Iris pigment epithelial cell (primary cell): Measurements from ENCODE around the gene CFAP97D1.

Experiments used
- DNase-seq: peaks from one replicate; pipeline ENCODE4 v3.0.0-alpha.2; 2011; ENCODE audit warnings: low read depth

The CFAP97D1 gene

GRCh38 chr17:43799047-43799446 is 18.8 kb downstream of the CFAP97D1 start:
- no peak for DNase-seq

- DNase-seq, result no peak
Observed at GRCh38 chr17:43800736-43801135, 20.5 kb downstream of the CFAP97D1 start.

GRCh38 chr17:43801844-43802243 is 21.6 kb downstream of the CFAP97D1 start:
- DNase-seq, result no peak

GRCh38 chr17:43803758-43804157 is 23.5 kb downstream of the CFAP97D1 start:
- no peak for DNase-seq

- DNase-seq, result no peak
Observed at GRCh38 chr17:43805117-43805516, 24.9 kb downstream of the CFAP97D1 start.

GRCh38 chr17:43808076-43808475 is 27.8 kb downstream of the CFAP97D1 start:
- no peak for DNase-seq

- DNase-seq, result no peak
Observed at GRCh38 chr17:43809121-43809520, 28.9 kb downstream of the CFAP97D1 start.

GRCh38 chr17:43810226-43810715 is 30.0 kb downstream of the CFAP97D1 start:
- no peak for DNase-seq

GRCh38 chr17:43810823-43811222 is 30.6 kb downstream of the CFAP97D1 start:
- DNase-seq, result no peak

- no peak for DNase-seq
Observed at GRCh38 chr17:43812396-43813265, 32.4 kb downstream of the CFAP97D1 start.

- no peak for DNase-seq
Observed at GRCh38 chr17:43813386-43813785, 33.2 kb downstream of the CFAP97D1 start.

GRCh38 chr17:43814026-43814425 is 33.8 kb downstream of the CFAP97D1 start:
- no peak for DNase-seq

GRCh38 chr17:43814714-43815113 is 34.5 kb downstream of the CFAP97D1 start:
- DNase-seq, result peak; percentile 88

GRCh38 chr17:43816336-43817320 is 36.4 kb downstream of the CFAP97D1 start:
- no peak for DNase-seq

GRCh38 chr17:43817826-43818225 is 37.6 kb downstream of the CFAP97D1 start:
- DNase-seq, result no peak

GRCh38 chr17:43818966-43819365 is 38.7 kb downstream of the CFAP97D1 start:
- DNase-seq, result no peak

GRCh38 chr17:43820759-43821158 is 40.5 kb downstream of the CFAP97D1 start:
- DNase-seq, result no peak

- no peak for DNase-seq
Observed at GRCh38 chr17:43822570-43823190, 42.4 kb downstream of the CFAP97D1 start.

GRCh38 chr17:43823350-43824084 is 43.3 kb downstream of the CFAP97D1 start:
- DNase-seq, result no peak

GRCh38 chr17:43825567-43825966 is 45.3 kb downstream of the CFAP97D1 start:
- DNase-seq, result no peak

GRCh38 chr17:43826206-43826605 is 46.0 kb downstream of the CFAP97D1 start:
- no peak for DNase-seq
